Fibroblast of skin of abdomen (primary cell): ENCODE measurements around the gene ACVRL1.

Experiments
- DNase-seq: peaks from one replicate; pipeline ENCODE4 v3.0.0-alpha.2; 2013

Gene ACVRL1

GRCh38 chr12:51970904-51971646, 63.8 kb downstream of the ACVRL1 start:
- peak; percentile 23 for DNase-seq

GRCh38 chr12:51971679-51972421, 64.5 kb downstream of the ACVRL1 start:
- DNase-seq: no peak

DNA sequence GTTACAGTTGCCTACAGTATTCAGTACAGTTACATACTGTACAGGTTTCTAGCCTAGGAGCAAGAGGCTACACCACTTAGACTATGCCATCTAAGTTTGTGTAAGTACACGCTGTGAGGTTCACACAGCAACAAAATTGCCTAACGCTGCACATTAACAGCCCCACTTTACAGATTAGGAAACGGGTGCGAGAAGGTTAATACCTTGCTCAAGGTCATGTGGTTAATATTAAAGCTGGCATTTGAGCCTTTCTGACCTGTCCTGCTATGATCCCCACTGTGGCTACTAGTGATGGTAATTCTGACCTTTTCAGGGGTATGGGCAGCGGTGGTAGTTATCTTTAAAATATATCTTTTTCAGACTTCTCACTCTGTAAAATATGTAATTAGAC, 65.1 kb downstream of the ACVRL1 start:
- DNase-seq: no peak

- DNase-seq: peak; percentile 19
Measured at GRCh38 chr12:51972849-51973273, 65.6 kb downstream of the ACVRL1 start.
